NCI-H187 (cell line): Measurements from ENCODE around the gene THSD7B.
"Not testable (repeated sequence)": the region's sequence is repeated elsewhere in the genome, so short reads cannot be mapped to it uniquely, and the experiment has no call there.

Source experiments
- DNase-seq, 2 experiments: peaks; one replicate each; lab custom pipeline; 2025; lab: John Stamatoyannopoulos, UW

The THSD7B gene

DNA sequence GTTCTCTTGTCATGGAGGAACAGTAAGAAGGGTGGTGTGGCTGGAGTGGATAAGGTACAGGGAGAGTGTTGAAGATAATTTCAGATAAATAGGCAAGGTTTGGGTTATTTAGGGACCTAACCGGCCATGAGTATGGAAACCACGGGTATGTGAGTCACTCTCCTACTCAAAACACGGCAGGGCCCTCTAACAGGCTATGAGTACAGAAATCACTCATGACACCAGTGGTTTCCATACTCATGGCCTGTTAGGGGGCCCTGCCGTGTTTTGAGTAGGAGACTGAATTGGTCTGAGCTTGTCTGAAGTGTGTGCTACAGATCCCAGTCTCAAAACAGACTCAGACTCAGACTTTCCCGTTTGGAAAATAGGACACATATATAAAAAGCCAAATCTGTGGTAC lies 770.6 kb downstream of the THSD7B start:
- no peak for DNase-seq

DNA sequence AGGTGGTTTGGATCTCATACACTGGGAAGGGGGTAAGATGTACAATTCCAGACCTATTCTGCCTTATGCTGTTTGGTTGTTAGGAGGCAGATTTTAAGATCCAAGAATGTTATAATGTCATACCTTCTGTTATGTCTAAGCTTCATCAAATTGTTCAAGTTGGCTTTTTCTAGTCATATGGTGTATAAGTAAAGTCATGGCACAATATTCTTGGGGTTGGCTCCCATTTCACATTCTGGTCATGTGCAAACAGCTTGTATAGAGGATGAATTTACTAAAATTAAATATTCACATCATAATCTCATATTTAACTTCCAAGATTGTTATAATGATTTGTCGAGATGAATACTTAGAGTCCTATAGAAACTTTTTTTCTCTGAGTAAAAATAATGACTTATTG lies 774.0 kb downstream of the THSD7B start:
- DNase-seq = no peak

DNA sequence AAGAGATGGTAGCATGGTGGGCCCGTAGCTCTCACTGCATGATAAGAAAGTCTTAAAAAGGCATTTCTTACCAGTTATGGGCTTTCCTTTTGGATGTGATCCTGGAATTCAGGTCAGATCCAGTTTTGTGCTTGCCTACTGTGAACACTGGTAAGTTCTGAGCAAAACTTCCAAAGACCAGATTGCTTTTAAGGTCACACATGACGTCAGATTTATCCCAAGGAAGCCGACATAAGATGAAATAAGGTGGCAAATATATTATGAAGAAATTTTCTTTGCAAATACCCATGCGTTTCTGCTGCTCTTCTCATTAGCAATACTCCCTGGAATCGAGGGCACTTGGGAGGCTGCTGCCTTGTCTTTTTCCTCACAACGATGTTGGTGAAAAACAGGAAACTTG lies 782.5 kb downstream of the THSD7B start:
- no peak for DNase-seq

DNA sequence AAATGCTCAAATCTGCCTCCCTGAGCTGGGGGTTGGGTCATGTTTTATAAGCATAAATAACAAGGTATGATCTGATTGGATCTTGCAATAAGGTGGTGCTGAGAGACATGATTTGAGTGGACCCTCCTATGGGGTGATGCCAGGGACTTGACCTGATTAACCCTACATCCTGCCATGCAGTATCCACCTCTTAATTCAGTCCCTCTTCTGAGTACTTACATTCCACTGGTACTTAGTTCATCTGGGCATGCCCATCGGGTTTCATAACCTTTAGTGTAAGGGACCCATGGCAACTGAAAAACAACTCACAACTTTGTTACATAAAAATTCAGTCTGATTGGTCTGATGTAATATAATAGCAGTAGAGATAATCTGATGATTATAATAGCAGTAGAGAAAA lies 801.0 kb downstream of the THSD7B start:
- DNase-seq = no peak

DNA sequence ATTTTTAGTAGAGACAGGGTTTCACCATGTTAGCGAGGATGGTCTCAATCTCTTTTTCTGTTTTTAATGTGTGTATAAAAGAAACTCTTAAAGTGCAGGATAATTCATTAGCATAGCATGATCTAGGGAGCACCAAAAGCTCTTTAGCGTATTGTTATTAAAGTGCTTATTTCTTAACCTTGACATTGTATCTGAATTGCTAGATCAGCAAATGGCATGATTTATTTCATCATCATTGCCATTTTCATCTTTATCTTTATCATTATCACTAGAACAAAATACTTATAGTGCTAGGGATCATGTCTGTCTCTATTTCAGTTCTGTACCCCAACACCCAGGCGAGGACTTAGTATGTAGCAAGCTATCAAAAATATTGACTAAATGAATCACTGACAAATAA lies 805.1 kb downstream of the THSD7B start:
- DNase-seq = no peak

DNA sequence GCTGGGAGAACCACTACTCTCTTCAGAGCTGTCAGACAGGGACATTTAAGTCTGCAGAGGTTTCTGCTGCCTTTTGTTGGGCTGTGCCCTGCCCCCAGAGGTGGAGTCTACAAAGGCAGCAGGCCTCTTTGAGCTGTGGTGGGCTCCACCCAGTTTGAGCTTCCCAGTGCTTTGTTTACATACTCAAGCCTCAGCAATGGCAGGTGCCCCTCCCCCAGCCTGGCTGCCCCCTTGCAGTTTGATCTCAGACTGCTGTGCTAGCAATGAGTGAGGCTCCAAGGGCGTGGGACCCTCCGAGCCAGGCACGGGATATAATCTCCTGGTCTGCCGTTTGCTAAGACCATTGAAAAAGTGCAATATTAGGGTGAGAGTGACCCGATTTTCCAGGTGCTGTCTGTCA lies 822.5 kb downstream of the THSD7B start:
- DNase-seq = not testable (repeated sequence)

DNA sequence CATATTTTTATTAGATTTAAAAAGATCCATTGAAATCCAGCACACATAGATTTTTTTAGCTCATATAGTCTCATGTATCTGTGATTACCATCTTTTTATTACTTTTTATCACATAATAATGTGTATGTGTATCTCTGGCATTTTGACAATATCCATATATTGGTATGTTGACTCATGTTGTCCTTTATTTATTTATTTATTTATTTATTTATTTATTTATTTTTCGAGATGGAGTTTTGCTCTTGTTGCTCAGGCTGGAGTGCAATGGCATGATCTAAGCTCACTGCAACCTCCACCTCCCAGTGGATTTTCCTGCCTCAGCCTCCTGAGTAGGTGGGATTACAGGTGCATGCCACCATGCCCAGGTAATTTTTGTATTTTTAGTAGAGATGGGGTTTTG lies 823.2 kb downstream of the THSD7B start:
- not testable (repeated sequence) for DNase-seq

DNA sequence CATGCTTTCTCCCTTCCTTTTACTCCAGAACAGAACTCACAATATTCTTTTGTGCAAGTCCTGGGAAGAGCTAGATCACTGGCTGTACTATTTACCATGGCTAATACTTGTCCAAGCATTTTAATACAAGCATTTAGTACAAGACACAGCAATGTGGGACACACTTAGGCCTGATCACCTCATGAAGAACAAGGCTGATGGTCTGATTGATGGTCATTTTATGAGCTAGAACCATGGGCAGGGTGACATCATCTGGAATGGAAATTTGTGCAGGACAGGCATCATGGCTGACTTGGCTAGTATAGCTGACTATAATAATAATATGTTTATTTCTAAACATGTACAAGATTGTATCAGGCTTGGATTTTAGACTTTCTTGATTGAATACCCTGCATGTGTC lies 824.8 kb downstream of the THSD7B start:
- DNase-seq = no peak

DNA sequence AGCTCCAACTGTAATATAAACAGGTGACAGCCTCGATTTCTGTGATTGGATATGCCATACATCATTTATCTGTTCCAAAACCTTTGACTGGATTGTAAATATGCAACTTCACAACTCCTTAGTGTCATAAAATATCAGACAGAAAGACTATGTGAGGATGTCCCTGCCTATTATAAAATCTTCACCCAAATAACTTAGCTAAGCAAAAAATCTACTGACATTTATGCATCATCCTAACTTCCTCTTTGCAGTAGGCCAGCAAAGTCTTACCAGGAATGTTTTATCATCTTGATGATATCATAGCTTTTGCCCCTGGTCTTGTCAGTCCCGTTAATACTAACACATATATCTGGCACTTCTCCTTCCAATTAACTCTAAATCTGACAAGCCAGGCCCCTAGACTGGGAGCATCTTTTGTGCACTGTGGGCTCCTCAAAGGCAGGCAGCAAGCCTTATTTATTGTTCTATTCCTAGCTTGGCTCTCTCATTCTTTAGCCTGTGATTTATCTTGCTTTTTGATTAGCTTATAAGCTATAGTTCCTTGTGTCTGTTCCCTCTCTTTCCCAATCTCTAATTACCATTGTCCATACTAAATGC lies 842.5 kb downstream of the THSD7B start:
- DNase-seq = no peak

DNA sequence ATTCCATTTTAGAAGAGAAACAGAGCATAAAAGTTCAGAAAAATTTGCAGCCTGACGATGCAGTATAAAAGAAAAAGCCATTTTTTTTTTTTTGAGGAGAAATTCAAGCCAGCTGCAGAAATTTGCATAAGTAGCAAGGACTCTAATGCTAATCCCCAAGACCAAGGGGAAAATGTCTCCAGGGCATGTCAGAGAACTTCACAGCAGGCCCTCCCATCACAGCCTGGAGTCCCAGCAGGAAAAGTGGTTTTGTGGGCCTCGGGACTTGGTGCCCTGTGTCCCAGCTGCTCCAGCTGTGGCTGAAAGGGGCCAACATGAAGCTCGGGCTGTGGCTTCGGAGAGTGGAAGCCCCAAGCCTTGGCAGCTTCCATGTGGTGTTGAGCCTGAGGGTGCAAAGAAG lies 873.6 kb downstream of the THSD7B start:
- DNase-seq = no peak

DNA sequence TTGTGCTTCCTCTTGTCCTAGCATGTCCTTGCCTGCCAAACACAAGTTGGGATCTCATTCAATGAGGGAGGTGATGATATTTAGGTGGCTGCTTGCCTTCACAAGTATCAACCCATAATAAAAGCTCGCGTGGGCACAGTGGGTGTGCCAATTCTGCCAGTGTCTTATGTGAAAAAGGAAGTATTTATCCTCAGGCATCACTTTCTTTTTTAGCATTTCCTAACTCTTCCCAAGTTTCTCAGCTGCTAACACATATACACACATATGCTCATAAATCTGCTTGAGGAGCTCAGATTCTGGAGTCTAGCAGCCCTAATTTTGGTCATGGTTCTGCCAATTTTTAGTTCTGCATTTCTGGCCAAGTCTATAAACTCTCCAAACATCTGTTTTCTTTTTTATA lies 879.4 kb downstream of the THSD7B start:
- no peak for DNase-seq

DNA sequence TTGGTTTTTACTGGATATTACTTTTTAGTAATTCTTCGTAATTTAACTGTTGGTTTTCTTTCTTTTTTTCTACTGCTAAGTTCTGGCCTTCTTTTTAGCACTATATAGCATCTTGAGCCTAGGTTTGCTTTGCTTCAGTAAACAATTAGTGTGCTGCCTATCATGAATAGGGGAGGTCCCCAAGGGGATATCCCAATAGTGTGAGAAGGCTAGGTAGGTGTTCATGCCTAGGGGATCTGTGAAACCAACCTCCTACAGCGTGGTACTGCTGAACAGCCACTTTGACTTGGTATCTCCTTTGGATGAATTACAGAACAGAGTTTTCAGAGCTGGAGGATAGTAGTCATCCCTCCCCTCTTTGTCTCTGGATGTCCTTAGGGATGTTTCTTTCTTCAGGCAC lies 888.7 kb downstream of the THSD7B start:
- DNase-seq = no peak

DNA sequence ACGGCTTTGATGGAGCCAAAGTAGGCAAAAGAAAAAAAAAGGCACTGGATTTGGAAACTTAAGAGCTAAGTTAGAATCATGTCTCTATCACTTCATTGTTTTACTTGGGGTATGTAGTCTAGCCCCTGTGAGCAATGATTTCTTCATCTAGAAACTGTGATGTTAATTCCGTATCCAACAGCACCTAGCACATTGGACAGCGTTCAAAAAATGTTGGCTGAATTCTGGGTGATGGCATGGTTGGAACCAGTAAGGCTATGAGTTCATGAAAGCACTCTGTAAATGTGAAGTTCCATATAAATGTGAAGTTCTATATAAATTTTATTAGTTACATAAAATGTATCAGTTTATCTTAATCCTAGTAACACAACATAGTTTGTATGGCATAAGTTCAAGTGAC lies 890.5 kb downstream of the THSD7B start:
- DNase-seq = no peak

DNA sequence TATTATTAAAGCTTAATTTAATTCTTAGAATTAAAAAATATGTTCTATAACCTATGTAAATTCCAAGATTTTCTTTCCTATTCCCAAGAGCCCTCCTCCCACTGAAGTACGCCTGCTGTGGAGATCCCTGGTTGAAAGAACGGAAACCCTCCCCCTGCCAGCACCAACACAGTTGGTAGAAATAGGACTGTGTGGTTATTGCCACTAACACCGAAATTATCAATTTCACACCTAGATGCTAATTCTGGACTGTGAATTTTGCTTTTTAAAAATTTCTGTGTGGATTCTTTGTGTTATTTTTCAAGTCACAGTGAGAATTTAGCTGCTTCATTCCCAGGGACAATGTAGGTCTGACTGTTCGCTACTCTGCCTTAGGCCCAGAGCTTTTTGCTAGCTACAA lies 893.1 kb downstream of the THSD7B start:
- no peak for DNase-seq

DNA sequence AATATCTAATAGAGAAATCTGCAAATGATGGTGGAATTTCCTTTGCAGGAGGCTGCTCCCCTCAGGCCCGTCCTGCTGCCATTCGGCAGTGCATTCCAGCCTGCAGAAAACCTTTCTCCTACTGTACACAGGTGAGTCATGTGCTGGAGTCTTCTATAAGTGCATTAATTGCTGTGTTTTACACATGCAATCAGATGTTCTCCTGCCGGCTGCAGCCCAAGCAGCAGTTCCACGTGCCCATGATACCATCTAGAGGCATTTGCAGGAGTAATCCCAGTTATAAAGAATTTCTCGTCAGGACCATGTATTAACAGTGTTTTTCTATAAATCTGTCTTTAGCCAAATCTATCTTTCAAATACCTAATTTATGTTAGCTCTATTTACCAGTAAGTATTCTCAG lies 894.3 kb downstream of the THSD7B start:
- DNase-seq = no peak

DNA sequence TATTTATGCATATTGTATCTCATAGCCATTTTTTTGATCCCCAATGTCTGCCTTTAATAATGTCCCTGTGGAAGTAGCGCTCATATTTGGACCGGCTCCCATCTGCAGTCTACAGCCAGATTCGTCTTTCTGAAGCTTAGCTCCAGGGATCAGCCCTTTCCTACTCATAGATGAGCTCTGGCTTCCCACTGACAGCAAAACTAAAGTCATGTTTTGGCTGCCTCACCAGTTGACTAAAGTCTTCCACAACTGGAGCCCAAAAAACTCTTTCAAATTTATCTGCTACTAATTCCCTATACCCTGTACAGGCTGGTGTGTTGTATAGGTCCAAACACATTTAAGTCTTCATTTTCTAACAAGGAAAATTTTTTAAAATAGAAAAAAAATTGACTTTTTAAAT lies 904.8 kb downstream of the THSD7B start:
- DNase-seq = no peak

DNA sequence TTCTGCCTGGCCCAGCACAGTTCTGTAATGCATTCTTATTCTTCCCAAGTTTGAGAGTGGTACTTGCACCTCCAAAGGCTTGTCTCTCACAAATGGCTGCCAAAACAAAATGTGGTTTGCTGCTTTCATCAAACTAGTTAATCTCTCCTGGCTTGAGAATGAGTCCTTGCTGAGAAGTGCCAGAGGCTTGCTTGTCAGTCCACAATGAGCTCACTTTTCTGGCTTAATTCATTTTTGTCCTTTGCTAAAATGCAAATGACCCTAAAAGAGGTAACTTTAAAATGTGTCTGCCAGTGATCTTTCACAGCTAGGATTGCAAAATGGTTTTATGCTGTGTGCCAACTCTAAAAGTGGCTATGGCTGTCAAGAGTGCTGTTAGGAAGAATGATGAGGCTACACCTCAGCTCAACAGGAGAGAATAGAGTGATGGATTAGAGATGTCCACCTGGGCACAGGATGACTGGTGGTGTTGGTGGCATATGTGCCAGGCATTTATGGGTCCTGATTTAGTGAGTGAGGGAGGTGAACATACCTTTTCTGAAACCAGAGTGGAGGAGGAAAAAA lies 907.7 kb downstream of the THSD7B start:
- no peak for DNase-seq

DNA sequence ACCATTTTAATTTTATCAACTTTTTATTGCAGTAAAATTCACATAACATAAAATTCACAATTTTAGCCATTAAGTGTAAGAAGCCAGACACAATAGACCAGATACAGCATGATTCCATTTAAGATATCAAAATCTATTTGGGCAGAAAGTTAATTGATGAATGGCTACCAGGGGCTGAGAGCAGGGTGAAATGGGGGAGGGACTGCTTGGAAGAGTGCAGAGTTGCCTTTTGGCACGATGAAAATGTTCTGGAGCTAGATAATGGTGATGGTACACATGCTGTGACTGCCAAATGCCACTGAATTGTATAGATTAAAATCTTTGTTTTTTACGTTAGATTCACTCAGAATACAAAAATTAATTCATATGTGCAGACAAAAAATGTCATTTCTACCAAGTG lies 909.6 kb downstream of the THSD7B start:
- DNase-seq = no peak

DNA sequence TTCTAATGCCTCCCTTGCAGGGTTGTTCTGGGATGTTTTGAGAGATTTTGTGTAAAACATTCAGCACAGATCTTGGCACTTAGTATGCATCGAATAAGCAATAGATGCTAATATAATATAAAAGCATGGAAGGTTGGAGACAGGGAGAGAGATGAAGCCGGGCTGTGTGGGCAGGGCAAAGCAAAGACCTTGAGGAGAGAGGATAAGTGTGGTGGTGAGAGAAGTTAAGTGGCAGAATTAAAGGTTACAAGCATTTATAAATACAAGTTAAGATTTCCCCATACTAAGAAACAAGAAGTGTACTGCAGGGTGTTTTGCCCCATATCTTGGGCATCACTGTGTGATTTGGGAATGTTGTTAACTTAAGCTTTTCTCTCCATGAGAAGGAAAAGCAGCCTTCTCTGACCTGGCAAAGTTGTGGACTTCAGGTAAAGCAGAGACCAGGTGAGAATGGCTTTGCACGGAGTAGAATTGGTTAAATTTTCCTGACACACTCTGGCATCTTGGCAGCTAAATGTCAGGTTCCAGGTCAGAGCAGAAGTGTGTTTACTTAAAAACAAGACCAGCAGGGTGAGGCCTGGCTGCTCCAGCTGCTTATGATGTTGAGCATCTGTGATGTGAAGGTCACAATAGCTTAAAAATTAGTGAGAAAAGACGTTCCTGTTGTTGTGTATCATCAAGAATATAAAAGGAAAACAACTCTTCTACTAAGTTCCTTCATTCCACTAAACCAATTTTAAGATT lies 910.4 kb downstream of the THSD7B start:
- no peak for DNase-seq

DNA sequence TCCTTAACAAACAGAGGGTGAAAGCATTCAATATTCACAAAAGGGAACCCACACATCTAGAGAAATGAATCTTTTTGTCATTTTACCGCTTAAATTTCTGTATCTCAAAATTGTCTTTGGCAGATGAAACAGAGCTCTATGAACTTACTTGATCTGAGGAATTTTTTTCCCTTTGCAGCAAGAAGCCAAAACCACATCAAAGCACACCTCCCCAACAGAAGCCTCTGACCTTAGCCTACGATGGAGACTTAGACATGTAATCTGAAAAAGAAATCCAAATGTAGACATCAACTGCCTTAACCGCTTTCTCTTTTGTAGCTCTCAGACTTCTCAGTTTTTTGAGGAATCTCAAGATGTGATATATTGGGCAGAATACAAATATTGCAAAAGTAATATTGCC lies 911.0 kb downstream of the THSD7B start:
- no peak for DNase-seq

DNA sequence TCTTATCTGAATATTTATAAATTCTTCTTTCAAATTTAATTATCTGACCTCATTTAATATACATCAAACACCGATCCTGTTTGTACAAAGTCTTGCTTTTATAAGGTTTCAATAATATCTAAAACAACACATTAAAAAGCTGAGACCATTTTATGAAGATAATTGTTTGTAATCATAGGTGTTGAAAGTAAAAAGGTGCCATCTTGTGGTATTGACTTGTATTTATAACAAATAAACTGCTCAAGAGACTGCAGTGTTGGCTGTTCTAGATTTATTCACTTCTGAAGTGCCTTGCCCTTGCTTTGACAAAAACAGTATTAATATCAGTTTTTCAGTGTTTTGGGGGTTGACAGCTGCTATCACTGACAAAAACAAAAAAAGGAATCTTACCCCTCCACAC lies 912.1 kb downstream of the THSD7B start:
- no peak for DNase-seq

DNA sequence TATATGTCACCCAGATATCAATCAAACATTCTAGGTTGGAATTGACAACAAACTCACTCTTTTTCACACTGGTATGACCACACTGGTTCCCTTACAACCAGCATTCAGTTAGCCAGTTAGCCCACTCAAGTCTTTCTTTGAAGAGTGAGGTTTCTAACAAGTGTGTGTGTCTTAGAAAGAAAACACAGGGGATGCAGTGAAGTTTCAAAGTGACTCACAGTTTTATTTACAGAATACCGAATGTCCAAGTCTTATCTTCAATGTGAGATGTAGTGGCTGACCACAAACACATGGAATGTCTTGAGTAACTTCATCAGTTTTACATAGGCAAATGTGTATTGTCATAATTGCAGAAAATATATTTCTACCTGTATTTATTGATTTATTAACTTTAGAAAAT lies 924.2 kb downstream of the THSD7B start:
- DNase-seq = no peak

DNA sequence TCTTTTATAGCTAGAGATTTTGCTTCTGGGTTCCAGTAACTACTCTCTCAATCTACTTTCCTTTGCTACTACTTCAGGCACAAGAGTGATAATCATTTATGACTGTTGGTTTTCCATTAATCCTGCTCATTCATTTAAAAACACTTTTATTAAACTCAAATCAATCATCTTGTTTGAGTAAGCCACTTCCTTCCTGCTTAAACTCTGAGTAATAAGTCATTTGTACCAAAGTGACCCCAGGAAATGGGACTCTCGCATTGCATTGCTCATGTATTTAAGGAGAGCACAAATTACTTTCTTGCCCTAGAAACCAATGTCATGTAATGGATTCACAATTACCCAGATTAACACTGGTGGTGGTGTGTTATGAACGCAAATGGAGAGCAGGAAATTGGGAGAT lies 928.2 kb downstream of the THSD7B start:
- DNase-seq = no peak

DNA sequence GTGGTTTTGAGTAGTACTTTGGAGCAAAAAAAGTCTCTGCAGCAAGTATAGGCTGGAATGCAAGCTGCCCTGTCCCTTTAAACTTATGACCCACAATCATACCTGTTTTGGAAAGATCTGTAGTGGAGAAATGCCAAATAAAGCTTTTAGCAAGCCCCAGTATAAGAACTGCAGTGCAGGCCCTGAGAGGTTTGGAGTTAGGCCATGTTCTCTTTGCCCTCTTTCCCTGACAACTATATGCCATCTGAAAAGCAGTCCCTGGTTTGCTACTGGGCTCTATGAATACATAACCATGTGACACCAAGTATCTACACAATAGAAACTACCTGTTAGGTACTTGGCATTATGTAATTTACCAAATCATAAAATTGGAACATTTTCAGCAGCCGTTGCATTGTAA lies 931.6 kb downstream of the THSD7B start:
- no peak for DNase-seq
